Right cardiac atrium (tissue), 5 donors: ENCODE data around the gene ABCC11. TPM values are rescaled to one million over a fixed set of nuclear protein-coding genes. Genes with fewer than 3 reads are reported as not detected.
"Not testable (repeated sequence)": the region's sequence is repeated elsewhere in the genome, so short reads cannot be mapped to it uniquely, and the experiment has no call there.

Experiments
- ATAC-seq, 2 donors: fragments of 200-7000 bp; cut with Tn5 transposase; one replicate each; pipeline versions ENCODE4 v1.8.0 to v1.9.1; 2020; ENCODE audit warnings: moderate library complexity in 2 of 2, mild to moderate bottlenecking in 1 of 2
- DNase-seq, 3 donors: peaks; one replicate each; pipeline ENCODE4 v3.0.0-alpha.2; 2020
- H3K27ac ChIP-seq: one replicate; pipeline ENCODE4 v1.5.1; 2013; ENCODE audit warnings: mild to moderate bottlenecking, low read length, control low read depth, moderate library complexity
- H3K27me3 ChIP-seq: one replicate; pipeline ENCODE4 v1.6.1; 2013; ENCODE audit not compliant: control insufficient read depth, insufficient read depth
- H3K4me1 ChIP-seq: one replicate; pipeline ENCODE4 v1.6.1; 2013; ENCODE audit warnings: low read length; ENCODE audit not compliant: control insufficient read depth, insufficient read depth
- H3K4me3 ChIP-seq: one replicate; pipeline ENCODE4 v1.5.1; 2013; ENCODE audit warnings: low read length, control low read depth
- H3K9me3 ChIP-seq: one replicate; pipeline ENCODE4 v1.6.1; 2013; ENCODE audit warnings: low read length; ENCODE audit not compliant: control insufficient read depth
- WGBS: extraction: QIAGEN DNeasy Blood & Tissue Kit; methylation state at CpG from one replicate; pipeline ENCODE4 v1.1.7; 2013; 5-methylcytosine and 5-hydroxymethylcytosine counted together
- intact Hi-C, 4 donors: fragments of 100-400 bp; cut with DNase I; formaldehyde crosslinking; loops; one replicate each; pipeline versions ENCODE4 v1.11.0 to v1.14.0; 2022 to 2023
- polyA plus RNA-seq: library from polyadenylated mRNA; stranded (reverse); fragments of 200-250 nt; gene quantifications from one replicate; pipeline ENCODE4 v1.2.3, GENCODE V29; 2013
- total RNA-seq, 4 donors: library from RNA; stranded (reverse); fragmentation: NEBNext Ultra II Directional; extraction: Animal tissue kit (Norgen Biotek cat#: 25700); gene quantifications; one replicate each; pipeline ENCODE4 v1.2.1, GENCODE V29; 2021
- donor health status: healthy with polysubstance abuse.
- donor health status: DM: no; HTN: yes; CAD: no.
- donor health status: DM: no; HTN: no; CAD: no.
- donor health status: DM: no; HTN: yes; CAD: no; lungs with severe emphysema.
- donor health status: DM: yes; HTN: yes; CAD: no.

ABCC11 gene
- total and polyA plus RNA-seq, 5 donors, result 0.09 to 0.25 (median 0.09) TPM; not detected in 2

- Histone ChIP-seq H3K4me3 (no peak overlapping the region), H3K27me3 (no peaks in the 10 kb centered on the region), H3K27ac (no peak overlapping the region), H3K4me1 (no peaks in the 10 kb centered on the region), H3K9me3 (no peaks in the 10 kb centered on the region)
- DNase-seq, result no peak
- WGBS, result 84% methylated on average over 20 of the region's 20 CpGs
- ATAC-seq, result no peak
- intact Hi-C loops, result no loop called here
Measured at GRCh38 chr16:48176635-48177408, 70.5 kb downstream of the ABCC11 start.

GRCh38 chr16:48173889-48174288, 73.5 kb downstream of the ABCC11 start:
- H3K27me3 ChIP-seq, result no peaks in the 10 kb centered on the region
- ATAC-seq (no peak), DNase-seq (no peak)
- H3K4me1 ChIP-seq, result no peaks in the 10 kb centered on the region
- H3K27ac ChIP-seq, result no peak overlapping the region
- intact Hi-C loops, result no loop called here
- no peaks in the 10 kb centered on the region for H3K9me3 ChIP-seq
- H3K4me3 ChIP-seq, result no peak overlapping the region
- 26% methylated on average over 1 of the region's 1 CpG for WGBS

DNA sequence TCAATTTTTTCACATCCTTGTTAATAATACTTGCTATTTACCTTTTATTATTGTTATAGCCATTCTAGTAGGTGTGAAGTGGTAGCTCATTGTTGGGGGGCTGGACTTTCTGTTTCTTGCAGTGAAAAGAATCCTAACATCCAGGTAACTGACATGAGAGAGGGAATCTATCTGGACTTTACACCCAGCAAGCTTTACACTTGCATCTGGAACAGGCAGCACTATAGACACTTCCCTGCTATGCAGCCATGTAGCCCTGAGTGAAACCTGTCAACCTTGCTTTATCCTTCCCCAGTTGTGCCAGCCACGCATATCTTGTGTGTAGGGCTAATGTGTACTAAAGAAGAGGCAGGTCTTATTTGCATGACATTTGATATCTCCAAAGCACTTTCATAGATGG, 74.7 kb downstream of the ABCC11 start:
- intact Hi-C loops, result no loop called here
- H3K9me3 ChIP-seq, result no peaks in the 10 kb centered on the region
- ATAC-seq, result no peak
- no peak for DNase-seq
- no peaks in the 10 kb centered on the region for H3K27me3 ChIP-seq
- no peak overlapping the region for H3K4me3 ChIP-seq
- WGBS, result 67% methylated on average over 1 of the region's 1 CpG
- no peak overlapping the region for H3K27ac ChIP-seq
- no peaks in the 10 kb centered on the region for H3K4me1 ChIP-seq

DNA sequence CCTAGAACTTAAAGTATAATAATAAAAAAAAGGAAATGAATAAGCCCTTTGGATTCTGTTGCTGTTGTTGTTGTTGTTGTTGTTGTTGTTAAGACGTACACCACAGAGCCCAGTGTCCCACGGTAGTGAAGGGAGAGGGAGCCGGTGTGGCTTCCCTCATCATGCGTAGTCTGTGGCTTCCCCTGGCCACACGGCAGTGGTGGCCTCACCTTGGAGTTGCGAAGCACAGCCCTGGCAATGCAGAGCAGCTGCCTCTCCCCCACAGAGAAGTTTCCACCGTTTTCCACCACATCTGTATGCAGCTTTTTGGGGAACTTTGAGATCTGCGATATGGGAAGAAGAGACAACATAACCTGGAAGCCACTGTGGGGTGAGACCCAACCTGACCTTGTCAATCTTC, 77.4 kb downstream of the ABCC11 start:
- Histone ChIP-seq H3K9me3 (no peaks in the 10 kb centered on the region), H3K4me1 (peaks cover 2% of the 10 kb centered on the region), H3K27ac (no peak overlapping the region), H3K4me3 (no peak overlapping the region), H3K27me3 (no peaks in the 10 kb centered on the region)
- DNase-seq (no peak), ATAC-seq (no peak)
- 83% methylated on average over 8 of the region's 8 CpGs for WGBS
- intact Hi-C loops, result loop anchor here in 2 of 4 donors (10.0 kb wide), 1 partner anchor 1135 kb away; no protein-coding TSS in a partner anchor

DNA sequence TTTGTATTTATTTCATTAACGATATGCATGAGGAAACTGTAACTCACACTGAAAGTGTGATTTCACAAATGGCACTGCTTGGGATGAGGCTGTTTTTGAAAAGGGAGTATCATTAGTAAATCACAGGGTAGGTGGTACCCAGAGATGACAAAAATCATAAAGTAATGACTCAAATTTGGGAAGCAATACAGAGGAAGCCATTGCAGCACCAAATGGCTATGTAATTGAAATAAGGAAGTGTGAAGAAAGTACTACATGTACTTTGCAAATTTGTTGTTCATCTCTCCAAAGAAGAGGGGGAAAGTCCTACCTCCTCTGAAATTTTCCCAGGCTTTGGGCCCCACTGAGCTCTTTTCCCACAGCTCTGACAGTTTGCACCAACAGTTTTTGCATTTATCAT, 79.3 kb downstream of the ABCC11 start:
- DNase-seq (no peak), ATAC-seq (no peak)
- Histone ChIP-seq H3K27ac (no peak overlapping the region), H3K27me3 (no peaks in the 10 kb centered on the region), H3K4me3 (no peak overlapping the region), H3K4me1 (peaks cover 2% of the 10 kb centered on the region), H3K9me3 (no peaks in the 10 kb centered on the region)
- intact Hi-C loops, result loop anchor here in 2 of 4 donors (10.0 kb wide), 1 partner anchor 1133 kb away; no protein-coding TSS in a partner anchor
- 72% methylated on average over 1 of the region's 1 CpG for WGBS

GRCh38 chr16:48166617-48167016, 80.7 kb downstream of the ABCC11 start:
- WGBS, result 93% methylated on average over 5 of the region's 5 CpGs
- H3K27me3 ChIP-seq, H3K4me3 ChIP-seq, DNase-seq, H3K27ac ChIP-seq, H3K9me3 ChIP-seq, ATAC-seq, H3K4me1 ChIP-seq: not testable (repeated sequence)
- intact Hi-C loops, result loop anchor here in 2 of 4 donors (10.0 kb wide), 1 partner anchor 1132 kb away; no protein-coding TSS in a partner anchor

- no peaks in the 10 kb centered on the region for H3K9me3 ChIP-seq
- ATAC-seq, result no peak
- H3K27ac ChIP-seq, result no peak overlapping the region
- H3K4me3 ChIP-seq, result no peak overlapping the region
- peaks cover 2% of the 10 kb centered on the region for H3K4me1 ChIP-seq
- intact Hi-C loops, result loop anchor here in 2 of 4 donors (10.0 kb wide), 1 partner anchor 1131 kb away; no protein-coding TSS in a partner anchor
- no peak for DNase-seq
- no peaks in the 10 kb centered on the region for H3K27me3 ChIP-seq
- WGBS, result 84% methylated on average over 4 of the region's 4 CpGs
Measured at GRCh38 chr16:48165961-48166578, 81.3 kb downstream of the ABCC11 start.

DNA sequence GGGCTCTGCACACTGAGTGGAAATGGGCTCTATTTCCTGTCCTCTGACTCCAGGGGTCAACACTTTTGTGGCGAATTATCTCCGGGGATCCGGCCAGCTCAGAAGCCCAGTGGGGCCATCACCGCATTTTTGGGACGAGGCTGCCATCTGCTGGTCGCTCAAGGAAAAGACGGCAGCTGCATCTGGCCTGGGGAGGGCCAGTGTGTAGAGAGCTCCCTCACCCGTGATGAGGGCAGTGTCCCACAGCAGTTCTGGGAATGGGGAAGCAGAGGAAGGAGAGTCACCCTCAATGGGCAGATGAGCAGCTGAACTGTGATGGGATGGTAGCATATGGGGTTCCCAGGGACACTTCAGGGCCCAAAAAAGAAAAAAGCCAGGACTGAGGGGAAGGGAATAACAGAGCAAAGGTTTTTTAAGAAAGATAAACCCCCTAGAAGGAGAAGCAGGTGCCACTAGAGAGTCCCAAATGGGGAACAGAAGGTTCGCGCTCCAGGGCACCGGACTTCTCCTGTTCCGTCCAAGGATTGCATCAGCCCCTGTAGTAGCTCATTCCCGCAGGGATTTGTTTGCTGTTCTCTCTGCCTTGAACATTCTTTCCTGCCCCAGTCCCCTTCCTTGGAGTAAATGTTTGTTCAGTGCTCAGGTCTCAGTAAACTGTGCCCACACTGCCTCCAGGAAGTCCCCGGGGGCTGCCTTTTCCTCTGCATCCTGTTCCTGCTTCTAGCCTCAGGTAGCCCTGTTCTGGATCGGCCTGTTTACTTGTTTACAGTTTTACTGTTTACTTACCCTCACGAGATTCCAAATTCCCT, 82.2 kb downstream of the ABCC11 start:
- intact Hi-C loops, result loop anchor here in 3 of 4 donors (5.0 to 10.0 kb wide), 2 partner anchors 1023 to 1130 kb away; partner anchors contain the start of gene NETO2 (in 1 of the 3)
- Histone ChIP-seq H3K4me3 (no peak overlapping the region), H3K9me3 (no peaks in the 10 kb centered on the region), H3K27me3 (no peaks in the 10 kb centered on the region), H3K4me1 (peaks cover 2% of the 10 kb centered on the region), H3K27ac (no peak overlapping the region)
- WGBS, result 20% methylated on average over 16 of the region's 16 CpGs
- ATAC-seq, result peak; percentile 95
- peak; percentile 67 to 89 (median 82) for DNase-seq

DNA sequence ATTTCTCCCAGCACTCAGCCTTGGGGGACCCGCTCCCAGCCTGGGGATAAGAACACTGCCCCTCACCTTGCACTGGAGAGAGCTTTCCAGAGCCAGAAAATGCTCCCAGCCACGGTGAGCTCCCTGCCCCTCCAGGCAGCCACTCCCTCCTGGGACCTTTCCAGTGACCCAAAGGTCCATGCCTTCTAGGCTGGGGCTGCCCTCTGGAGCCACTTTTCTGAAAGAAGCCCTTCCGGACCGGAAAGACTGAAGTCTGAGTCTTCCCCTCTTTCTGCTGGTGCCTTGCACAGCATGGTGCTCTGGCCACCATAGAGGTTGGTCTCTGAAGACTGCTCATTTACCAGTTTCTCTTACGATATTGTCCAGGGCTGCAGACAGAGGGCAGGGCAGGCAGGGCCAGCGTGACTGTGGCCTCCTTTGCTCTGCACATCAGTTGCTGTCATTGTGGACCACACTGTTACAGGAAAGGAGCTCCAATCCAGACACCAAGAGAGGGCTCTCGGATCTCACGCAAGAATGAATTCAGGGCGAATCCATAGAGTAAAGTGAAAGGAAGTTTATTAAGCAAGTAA, 84.4 kb downstream of the ABCC11 start:
- DNase-seq (no peak), ATAC-seq (no peak)
- 77% methylated on average over 9 of the region's 9 CpGs for WGBS
- Histone ChIP-seq H3K9me3 (no peaks in the 10 kb centered on the region), H3K4me3 (no peak overlapping the region), H3K27me3 (no peaks in the 10 kb centered on the region), H3K27ac (no peak overlapping the region), H3K4me1 (peaks cover 2% of the 10 kb centered on the region)
- intact Hi-C loops, result loop anchor here in 3 of 4 donors (5.0 to 10.0 kb wide), 2 partner anchors 1021 to 1128 kb away; partner anchors contain the start of gene NETO2 (in 1 of the 3)

- Histone ChIP-seq H3K9me3 (no peaks in the 10 kb centered on the region), H3K27ac (no peak overlapping the region), H3K27me3 (no peaks in the 10 kb centered on the region), H3K4me3 (no peak overlapping the region), H3K4me1 (peaks cover 2% of the 10 kb centered on the region)
- 72% methylated on average over 4 of the region's 4 CpGs for WGBS
- ATAC-seq (no peak), DNase-seq (no peak)
- intact Hi-C loops, result loop anchor here in 3 of 4 donors (5.0 to 10.0 kb wide), 2 partner anchors 1020 to 1127 kb away; partner anchors contain the start of gene NETO2 (in 1 of the 3)
Measured at GRCh38 chr16:48161906-48162305, 85.4 kb downstream of the ABCC11 start.
